ENCODE measurements around the gene EP400.
"Not testable (repeated sequence)": the region's sequence is repeated elsewhere in the genome, so short reads cannot be mapped to it uniquely, and the experiment has no call there.

The EP400 gene

GRCh38 chr12:132045751-132046150 lies 96.0 kb downstream of the EP400 start:
- no peak for DNase-seq (ENCODE audit: low spot score)

DNA sequence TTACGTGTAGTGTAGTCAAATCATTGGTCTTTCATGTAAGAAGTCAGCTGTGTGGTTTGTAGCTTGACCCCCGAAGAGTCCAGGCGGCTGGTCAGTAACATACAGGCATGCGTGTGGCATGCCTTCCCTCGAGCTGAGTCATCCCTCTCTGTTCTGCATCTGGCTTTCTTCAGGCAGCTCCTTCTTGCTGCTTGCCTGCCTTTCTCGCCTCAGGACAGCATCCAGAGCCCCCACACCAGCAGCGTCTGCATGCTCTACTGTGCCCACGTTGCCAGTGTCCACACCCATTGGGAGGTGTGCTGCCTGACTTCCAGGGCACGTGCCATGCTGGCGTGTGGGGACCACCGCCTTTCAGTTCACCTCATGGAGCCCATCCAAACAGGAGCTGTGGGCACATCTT lies 96.8 kb downstream of the EP400 start:
- DNase-seq (ENCODE audit: low spot score), result no peak

DNA sequence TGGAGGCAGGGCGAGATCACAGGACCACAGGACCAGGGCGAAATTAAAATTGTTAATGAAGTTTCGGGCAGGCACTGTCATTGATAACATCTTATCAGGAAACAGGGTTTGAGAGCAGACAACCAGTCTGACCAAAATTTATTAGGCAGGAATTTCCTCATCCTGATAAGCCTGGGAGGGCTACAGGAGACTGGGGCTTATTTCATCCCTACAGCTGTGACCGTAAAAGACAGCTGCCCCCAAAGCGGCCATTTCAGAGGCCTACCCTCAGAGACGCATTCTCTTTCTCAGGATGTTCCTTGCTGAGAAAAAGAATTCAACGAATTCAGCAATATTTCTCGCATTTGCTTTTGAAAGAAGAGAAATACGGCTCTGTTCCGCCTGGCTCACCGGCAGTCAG lies 97.9 kb downstream of the EP400 start:
- not testable (repeated sequence) for DNase-seq (ENCODE audit: low spot score)

DNA sequence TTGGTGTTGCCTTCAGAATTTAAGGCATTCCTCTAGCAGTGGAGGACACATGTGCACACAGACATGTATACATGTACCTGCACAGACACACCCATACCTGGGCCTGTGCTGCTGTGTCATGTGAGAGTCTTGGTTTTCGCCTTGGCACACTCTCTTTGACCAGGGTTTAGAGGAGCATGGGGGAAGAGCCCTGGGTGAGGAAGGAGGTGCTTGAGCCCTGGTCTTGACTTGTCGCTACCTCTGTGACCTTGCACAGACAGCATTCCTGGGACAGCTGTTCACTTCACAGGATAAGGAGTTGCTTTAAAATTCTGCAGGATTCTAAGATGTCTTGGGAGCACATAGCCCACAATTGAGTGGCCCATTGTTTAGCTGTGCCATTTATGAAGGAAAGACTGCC lies 99.7 kb downstream of the EP400 start:
- DNase-seq (ENCODE audit: low spot score), result no peak

GRCh38 chr12:132049876-132050275 lies 100.1 kb downstream of the EP400 start:
- DNase-seq (ENCODE audit: low spot score), result no peak

DNA sequence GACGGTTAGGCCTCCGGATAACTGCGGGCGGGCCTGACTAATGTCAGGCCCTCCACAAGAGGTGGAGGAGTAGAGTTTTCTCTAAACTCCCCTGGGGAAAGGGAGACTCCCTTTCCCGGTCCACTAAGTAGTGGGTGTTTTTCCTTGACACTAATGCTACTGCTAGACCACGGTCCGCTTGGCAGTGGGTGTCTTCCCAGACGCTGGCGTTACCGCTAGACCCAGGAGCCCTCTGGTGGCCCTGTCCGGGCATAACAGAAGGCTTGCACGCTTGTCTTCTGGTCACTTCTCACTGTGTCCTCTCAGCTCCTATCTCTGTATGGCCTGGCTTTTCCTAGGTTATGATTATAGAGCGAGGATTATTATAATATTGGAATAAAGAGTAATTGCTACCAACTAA lies 102.0 kb downstream of the EP400 start:
- not testable (repeated sequence) for DNase-seq (ENCODE audit: low spot score)

DNA sequence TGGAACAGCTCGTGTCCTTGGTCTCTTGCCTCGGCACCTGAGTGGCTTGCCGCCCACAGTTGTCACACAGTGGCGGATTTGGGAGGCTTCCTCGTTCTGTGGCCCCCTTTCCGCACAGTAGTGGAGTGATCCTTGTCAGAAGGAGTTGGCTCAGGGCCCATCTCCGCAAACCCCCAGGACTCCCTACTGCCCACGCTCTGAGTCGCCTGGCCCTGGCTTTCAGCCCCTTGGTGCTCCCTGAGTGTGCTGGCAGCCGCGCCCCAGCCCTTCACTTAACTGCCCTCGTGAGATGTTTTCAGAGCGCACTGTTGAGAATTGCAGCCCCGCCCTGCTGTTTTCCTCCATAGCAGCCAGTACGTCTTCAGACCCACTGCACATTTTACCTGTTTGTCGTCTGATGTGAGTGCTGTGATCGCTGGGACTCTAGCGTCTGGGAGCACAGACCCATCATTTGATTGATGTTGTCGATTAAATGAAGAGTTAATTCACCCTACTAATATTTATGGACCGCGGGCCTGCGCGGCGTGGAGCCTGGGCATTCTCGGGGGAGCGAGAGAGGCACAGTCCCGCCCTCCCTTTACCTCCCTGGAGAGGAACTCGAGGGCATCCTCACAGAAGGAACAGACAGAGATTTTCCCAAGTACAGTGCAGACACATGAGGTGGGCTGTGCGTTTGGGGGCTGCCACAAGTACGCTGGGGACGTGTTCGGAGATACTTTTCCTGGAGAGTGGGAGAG lies 102.6 kb downstream of the EP400 start:
- no peak for DNase-seq (ENCODE audit: low spot score)

DNA sequence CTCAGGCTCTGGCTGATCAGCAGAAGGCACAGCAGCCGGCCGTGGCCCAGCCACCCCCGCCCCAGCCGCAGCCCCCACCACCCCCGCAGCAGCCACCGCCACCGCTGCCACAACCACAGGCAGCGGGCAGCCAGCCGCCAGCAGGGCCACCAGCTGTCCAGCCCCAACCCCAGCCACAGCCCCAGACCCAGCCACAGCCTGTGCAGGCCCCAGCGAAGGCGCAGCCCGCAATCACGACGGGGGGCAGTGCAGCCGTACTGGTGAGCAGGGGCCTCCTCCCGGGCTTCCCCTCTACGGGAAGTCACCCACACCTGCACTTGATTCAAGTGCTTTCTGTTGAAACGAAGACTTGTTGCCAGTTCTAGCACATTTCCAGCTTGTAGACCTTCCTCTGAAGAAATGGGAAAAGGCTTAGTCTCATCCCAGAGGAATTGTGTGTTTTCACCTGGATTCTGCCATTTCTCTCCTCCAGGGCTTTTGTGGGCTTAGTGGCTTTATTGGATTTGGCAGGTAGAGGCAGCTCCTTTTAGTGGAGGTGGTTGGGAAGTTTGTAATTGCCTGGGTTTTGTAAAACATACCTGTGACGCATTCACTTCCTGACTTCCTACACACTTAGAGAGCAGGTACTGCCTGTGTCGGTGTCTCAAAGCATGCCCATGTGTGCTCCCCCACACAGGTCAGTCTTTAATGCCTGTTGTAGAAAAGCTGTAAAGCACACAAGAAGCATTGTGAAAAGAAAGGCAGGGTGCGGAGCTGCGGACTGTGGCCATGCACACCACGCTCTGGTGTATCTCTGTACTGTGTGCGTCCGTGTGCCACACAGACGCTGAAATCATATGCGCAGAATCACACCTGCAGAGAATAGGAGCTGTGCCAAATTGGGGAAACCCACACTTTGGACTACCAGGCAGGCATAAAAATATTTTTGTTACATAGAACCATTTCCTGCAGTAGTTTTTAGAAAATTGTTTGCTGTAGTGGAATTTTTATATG lies 103.9 kb downstream of the EP400 start:
- no peak for DNase-seq (ENCODE audit: low spot score)

DNA sequence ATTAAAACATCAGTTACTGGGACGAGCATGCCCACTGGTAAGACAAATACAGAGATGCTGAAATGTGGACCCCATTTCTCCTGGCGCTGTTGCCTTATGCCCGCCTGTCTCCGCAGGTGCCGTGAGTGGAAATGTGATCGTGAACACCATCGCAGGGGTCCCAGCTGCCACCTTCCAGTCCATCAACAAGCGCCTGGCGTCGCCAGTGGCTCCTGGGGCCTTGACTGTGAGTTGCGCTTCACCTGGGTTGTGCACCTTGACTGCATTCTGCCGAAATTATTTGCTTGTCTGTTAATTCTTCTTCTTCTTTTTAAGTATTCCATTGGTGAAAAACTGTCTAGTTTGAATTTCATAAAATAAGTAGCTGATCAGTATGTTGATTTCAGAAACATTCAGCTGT lies 105.2 kb downstream of the EP400 start:
- no peak for DNase-seq (ENCODE audit: low spot score)

GRCh38 chr12:132055535-132056096 lies 105.9 kb downstream of the EP400 start:
- no peak for DNase-seq (ENCODE audit: low spot score)

- DNase-seq (ENCODE audit: low spot score), result no peak
Measured at GRCh38 chr12:132056320-132056719, 106.6 kb downstream of the EP400 start.

DNA sequence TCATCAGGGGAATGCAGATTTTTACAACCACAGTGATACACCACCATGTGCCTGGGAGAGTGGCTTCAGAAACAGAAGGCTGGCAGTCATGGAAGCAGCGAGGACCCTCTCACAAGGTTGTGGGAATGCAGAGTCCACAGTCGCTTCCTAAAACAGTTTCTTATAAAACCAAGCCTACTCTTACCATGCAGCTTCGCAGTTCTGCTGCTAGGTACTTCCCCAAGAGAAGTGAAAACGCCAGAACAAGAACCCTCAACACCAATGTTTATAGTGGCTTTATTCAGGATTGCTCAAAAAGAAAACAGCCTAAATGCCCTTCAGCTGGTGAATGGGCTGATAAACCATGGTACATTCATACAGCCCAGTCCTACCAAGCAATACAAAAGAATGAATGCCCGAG lies 107.2 kb downstream of the EP400 start:
- no peak for DNase-seq (ENCODE audit: low spot score)

DNA sequence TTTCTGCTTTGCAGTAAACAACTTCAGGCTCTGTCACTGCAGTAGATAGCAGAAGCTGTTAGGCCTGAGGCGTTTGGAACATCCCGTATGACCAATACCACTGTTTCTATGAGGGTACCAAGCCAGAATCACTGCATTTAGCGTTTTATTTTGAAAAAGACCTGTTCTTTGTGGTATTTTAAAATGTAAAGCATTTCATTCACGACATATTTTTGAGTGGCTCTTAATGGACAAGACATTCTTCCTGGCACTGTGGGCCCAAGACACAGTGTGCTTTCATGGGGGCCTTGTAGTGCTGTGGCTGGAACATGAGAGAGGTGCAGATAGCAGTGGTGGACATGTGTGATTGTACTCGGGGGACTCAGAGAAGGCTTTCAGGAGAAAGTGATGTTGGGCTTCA lies 107.9 kb downstream of the EP400 start:
- DNase-seq (ENCODE audit: low spot score), result no peak

GRCh38 chr12:132061197-132061596 lies 111.5 kb downstream of the EP400 start:
- DNase-seq (ENCODE audit: low spot score), result no peak

DNA sequence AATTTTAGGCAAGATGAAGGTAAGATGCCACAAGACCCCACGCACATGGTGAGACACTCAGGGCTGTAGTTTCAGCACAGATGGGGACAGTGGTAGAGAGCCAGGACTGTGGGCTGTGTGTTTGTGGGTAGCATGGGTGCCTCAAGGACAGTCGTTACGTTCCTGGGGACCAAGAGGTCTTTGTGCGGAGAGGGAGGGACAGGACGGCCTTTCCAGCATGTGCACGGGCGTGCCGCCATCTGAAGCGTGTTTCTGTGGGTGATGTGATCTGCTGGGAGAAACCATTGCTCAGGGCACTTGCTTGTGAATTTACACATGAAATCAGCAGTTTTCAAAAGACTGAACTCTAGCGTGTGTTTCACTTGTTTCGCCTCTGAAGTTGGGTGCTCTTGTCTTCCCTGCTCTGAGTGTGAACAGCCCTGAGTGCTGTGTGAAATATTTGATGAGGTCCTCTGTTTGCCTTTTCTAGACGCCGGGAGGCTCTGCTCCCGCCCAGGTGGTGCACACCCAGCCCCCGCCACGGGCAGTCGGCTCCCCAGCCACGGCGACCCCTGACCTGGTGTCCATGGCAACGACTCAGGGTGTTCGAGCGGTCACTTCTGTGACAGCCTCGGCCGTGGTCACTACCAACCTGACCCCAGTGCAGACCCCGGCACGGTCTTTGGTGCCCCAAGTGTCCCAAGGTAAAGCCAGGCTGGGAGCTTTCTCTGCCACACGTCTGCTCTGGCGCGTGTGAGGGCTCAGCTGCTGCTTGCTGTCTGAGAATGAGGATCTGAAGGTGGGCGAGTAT lies 112.1 kb downstream of the EP400 start:
- DNase-seq (ENCODE audit: low spot score), result no peak

GRCh38 chr12:132062481-132062880 lies 112.7 kb downstream of the EP400 start:
- DNase-seq (ENCODE audit: low spot score), result no peak

GRCh38 chr12:132063491-132063890 lies 113.7 kb downstream of the EP400 start:
- DNase-seq (ENCODE audit: low spot score), result no peak

DNA sequence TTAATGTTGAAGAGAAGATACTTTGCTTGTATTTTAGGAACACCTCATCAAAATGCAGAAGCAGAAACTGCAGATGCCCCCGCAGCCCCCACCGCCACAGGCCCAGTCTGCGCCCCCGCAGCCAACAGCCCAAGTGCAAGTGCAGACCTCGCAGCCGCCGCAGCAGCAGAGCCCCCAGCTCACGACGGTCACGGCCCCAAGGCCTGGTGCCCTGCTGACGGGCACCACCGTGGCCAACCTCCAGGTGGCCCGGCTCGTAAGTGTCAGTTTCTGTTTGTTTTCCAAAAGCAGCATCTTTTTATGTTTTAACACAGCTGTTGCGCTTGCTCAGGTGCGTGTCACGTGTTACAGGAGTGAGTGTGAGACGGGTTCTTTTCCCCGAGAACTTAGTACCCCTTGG lies 114.9 kb downstream of the EP400 start:
- no peak for DNase-seq (ENCODE audit: low spot score)

- no peak for DNase-seq (ENCODE audit: low spot score)
Measured at GRCh38 chr12:132065203-132065602, 115.5 kb downstream of the EP400 start.

DNA sequence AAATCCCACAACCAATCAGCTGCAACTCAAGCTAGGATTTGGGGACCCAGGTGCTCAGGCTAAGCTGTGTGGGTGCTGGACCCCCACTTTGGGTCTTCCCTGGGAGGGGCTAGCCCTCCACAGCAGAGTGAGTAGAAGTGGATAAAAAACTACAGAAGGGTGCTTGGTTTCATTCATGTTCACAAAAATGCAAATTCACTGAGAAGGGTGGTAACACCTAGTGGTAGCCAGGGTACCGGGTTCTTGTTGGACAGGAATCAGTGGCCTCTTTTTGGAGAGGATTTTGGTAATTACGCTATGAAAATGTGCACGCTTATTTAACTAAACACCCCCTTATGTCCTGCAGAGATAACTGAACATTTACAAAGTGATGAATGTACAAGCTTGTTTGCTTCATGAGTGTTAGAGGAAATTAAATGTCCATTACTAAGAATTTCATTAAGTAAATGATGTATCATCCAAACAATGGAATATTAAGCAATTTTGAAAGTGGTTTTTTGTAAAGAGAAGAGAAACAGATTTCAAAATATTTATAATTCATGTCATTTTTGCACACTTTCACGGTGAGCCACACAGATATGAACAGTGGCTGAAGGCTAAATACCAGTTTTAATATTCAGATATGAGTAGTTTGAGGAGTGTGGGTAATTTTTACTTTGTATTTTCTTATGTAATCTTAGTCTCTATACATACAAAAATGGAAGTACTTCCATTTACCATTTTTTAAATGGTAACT lies 116.0 kb downstream of the EP400 start:
- no peak for DNase-seq (ENCODE audit: low spot score)

- DNase-seq (ENCODE audit: low spot score), result no peak
Measured at GRCh38 chr12:132066345-132066685, 116.6 kb downstream of the EP400 start.
